ENCODE data around the gene NARF. TPM values are rescaled to one million over a fixed set of nuclear protein-coding genes. Genes with fewer than 3 reads are reported as not detected.

The NARF gene
- total RNA-seq, 2 donors from 2014 or later: 64.0 to 70.8 TPM

DNA sequence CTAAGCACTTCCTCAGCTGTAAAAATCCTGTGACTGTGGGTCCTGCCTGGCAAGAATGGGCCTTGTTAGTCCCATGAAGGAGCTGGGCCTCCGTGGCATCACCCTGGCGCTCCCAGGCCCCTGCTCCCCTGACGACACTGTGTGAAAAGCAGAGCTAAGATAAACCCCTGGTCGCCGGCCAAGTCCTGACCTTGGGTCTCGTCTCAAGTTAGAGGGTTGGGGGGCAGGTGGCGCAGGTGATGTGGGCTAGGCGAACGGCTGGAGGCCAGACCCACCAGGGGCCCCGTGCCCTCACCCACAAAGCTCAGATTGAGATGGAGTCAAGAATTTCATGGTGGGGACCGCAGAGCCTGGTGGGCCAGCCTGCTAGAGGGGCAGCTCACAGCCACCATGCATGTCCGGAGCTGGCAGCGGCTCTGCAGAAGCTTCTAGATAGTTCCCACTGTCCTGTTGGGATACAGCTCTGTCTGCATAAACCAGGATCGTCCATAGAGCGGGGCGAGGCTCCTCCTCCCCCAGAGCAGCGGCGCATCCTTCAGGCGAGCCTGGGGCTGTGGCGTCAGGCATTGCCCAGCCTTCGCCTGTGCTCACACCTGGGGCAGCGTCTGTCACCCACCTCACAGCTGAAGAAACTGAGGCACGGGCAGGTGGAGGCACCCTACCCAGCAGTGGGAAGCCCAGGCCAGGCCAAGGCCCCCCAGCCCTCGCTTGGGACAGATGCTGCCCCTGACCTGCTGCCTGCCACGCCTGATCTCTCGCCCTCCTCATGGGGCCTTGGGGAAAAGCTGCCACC, 19.9 kb upstream of the NARF start:
- H3K27me3 ChIP-seq (ENCODE audit: control insufficient read depth, insufficient read depth, low read length, poor library complexity, severe bottlenecking): no peaks in the 10 kb centered on the region
- no peaks in the 10 kb centered on the region for H3K4me1 Mint-ChIP-seq
- H3K4me3 ChIP-seq (ENCODE audit: low read length): no peak overlapping the region
- no peaks in the 10 kb centered on the region for H3K9me3 ChIP-seq (ENCODE audit: control insufficient read depth, low read length)
- no peak overlapping the region for H3K9ac ChIP-seq (ENCODE audit: extremely low read depth, low read length, poor library complexity, severe bottlenecking)
- H3K4me3 Mint-ChIP-seq: no peak overlapping the region
- DNase-seq: peak; percentile 44
- no peak overlapping the region for H3K27ac ChIP-seq (ENCODE audit: low read depth, low read length)
- no peak overlapping the region for H3K27ac Mint-ChIP-seq
- TF ChIP-seq CTCF (conservative IDR thresholded peaks at IDR 0.05): no peak
- peaks cover 8% of the 10 kb centered on the region for H3K36me3 Mint-ChIP-seq (ENCODE audit: low read depth)
- H3K36me3 ChIP-seq (ENCODE audit: control insufficient read depth, insufficient read depth, low read length): no peaks in the 10 kb centered on the region
- H3K4me1 ChIP-seq (ENCODE audit: control insufficient read depth, insufficient read depth, low read length): no peaks in the 10 kb centered on the region
- H3K27me3 Mint-ChIP-seq (ENCODE audit: insufficient read depth): no peaks in the 10 kb centered on the region
- 91% methylated on average over 21 to 26 of the region's 26 CpGs for WGBS, 2 experiments (ENCODE audit: insufficient coverage in 1 of 2, insufficient read length in 1 of 2)
- H3K9me3 Mint-ChIP-seq: no peaks in the 10 kb centered on the region

GRCh38 chr17:82439194-82439828, 19.2 kb upstream of the NARF start:
- Histone ChIP-seq H3K4me3 (ENCODE audit: low read length) (no peak overlapping the region), H3K4me1 (ENCODE audit: control insufficient read depth, insufficient read depth, low read length) (no peaks in the 10 kb centered on the region), H3K9ac (ENCODE audit: extremely low read depth, low read length, poor library complexity, severe bottlenecking) (no peak overlapping the region), H3K36me3 (ENCODE audit: control insufficient read depth, insufficient read depth, low read length) (peaks cover 3% of the 10 kb centered on the region), H3K27ac (ENCODE audit: low read depth, low read length) (no peak overlapping the region), H3K9me3 (ENCODE audit: control insufficient read depth, low read length) (no peaks in the 10 kb centered on the region), H3K27me3 (ENCODE audit: control insufficient read depth, insufficient read depth, low read length, poor library complexity, severe bottlenecking) (no peaks in the 10 kb centered on the region)
- Mint-ChIP-seq H3K4me1 (no peaks in the 10 kb centered on the region), H3K27ac (no peak overlapping the region), H3K4me3 (no peak overlapping the region), H3K36me3 (ENCODE audit: low read depth) (peaks cover 8% of the 10 kb centered on the region), H3K9me3 (no peaks in the 10 kb centered on the region), H3K27me3 (ENCODE audit: insufficient read depth) (no peaks in the 10 kb centered on the region)
- no peak for TF ChIP-seq CTCF (conservative IDR thresholded peaks at IDR 0.05)
- 94 to 97% methylated on average over 22 to 29 of the region's 29 CpGs for whole genome bisulfite sequencing, 2 experiments (ENCODE audit: insufficient coverage in 1 of 2, insufficient read length in 1 of 2)
- DNase-seq: peak; percentile 46

DNA sequence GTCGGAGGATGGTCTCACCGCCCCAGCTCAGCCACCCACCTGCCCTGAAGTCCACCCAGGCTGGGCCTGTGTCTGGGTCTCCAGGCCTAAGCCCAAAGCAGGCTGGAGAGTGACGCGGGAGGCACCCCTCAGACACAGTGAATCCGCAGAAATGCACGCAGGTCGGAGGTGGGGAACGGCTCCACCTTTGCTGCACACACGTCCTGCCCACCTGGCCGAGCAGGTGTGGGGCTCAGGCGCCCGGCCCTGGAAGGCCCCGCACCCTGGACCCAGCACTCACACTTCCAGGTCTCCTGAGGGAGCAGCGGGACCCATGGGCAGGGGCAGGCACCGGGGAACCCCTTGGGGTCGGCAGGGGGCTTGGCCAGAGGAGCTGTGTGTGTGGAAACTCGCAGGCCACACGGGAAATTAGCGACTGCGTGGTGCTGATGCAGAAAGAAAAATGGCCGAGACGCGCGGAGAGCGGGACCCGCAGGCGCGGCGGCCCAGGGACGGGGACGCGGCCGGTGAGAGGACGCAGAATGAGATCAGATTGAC, 18.6 kb upstream of the NARF start:
- Mint-ChIP-seq H3K27me3 (ENCODE audit: insufficient read depth) (no peaks in the 10 kb centered on the region), H3K4me1 (no peaks in the 10 kb centered on the region), H3K27ac (no peak overlapping the region), H3K9me3 (no peaks in the 10 kb centered on the region), H3K4me3 (no peak overlapping the region), H3K36me3 (ENCODE audit: low read depth) (peaks cover 8% of the 10 kb centered on the region)
- no peak for TF ChIP-seq CTCF (conservative IDR thresholded peaks at IDR 0.05)
- no peaks in the 10 kb centered on the region for H3K27me3 ChIP-seq (ENCODE audit: control insufficient read depth, insufficient read depth, low read length, poor library complexity, severe bottlenecking)
- H3K4me3 ChIP-seq (ENCODE audit: low read length): no peak overlapping the region
- no peaks in the 10 kb centered on the region for H3K9me3 ChIP-seq (ENCODE audit: control insufficient read depth, low read length)
- H3K4me1 ChIP-seq (ENCODE audit: control insufficient read depth, insufficient read depth, low read length): no peaks in the 10 kb centered on the region
- peak; percentile 53 for DNase-seq
- H3K27ac ChIP-seq (ENCODE audit: low read depth, low read length): no peak overlapping the region
- H3K9ac ChIP-seq (ENCODE audit: extremely low read depth, low read length, poor library complexity, severe bottlenecking): no peak overlapping the region
- WGBS, 2 experiments (ENCODE audit: insufficient coverage in 1 of 2, insufficient read length in 1 of 2): 95 to 97% methylated on average over 26 to 34 of the region's 34 CpGs
- peaks cover 6% of the 10 kb centered on the region for H3K36me3 ChIP-seq (ENCODE audit: control insufficient read depth, insufficient read depth, low read length)
